ENCODE data around the gene CTU2.

- TF ChIP-seq, protein P1, sequence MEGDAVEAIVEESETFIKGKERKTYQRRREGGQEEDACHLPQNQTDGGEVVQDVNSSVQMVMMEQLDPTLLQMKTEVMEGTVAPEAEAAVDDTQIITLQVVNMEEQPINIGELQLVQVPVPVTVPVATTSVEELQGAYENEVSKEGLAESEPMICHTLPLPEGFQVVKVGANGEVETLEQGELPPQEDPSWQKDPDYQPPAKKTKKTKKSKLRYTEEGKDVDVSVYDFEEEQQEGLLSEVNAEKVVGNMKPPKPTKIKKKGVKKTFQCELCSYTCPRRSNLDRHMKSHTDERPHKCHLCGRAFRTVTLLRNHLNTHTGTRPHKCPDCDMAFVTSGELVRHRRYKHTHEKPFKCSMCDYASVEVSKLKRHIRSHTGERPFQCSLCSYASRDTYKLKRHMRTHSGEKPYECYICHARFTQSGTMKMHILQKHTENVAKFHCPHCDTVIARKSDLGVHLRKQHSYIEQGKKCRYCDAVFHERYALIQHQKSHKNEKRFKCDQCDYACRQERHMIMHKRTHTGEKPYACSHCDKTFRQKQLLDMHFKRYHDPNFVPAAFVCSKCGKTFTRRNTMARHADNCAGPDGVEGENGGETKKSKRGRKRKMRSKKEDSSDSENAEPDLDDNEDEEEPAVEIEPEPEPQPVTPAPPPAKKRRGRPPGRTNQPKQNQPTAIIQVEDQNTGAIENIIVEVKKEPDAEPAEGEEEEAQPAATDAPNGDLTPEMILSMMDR (IDR thresholded peaks at IDR 0.05; ENCODE audit: low read depth, low read length, poor library complexity, severe bottlenecking), result no peak
- TF ChIP-seq EZH2phosphoT487 (IDR thresholded peaks at IDR 0.05; ENCODE audit: borderline replicate concordance, low read length), result no peak
Measured at GRCh38 chr16:88710556-88710955, 4.3 kb downstream of the CTU2 start.
